OCI-LY1 (cell line): Measurements from ENCODE around the gene FLACC1.

ENCODE experiments used
- H2AFZ ChIP-seq: fragments of 200-600 bp; sonication (generic), shearing (Covaris generic); 2 replicates; pipeline ENCODE4 v1.6.0; 2014; ENCODE audit warnings: antibody characterized with exemption, mild to moderate bottlenecking, low read length
- H3F3A ChIP-seq: fragments of 200-600 bp; sonication (generic), shearing (Covaris generic); 2 replicates; pipeline ENCODE4 v1.6.0; 2014; ENCODE audit warnings: mild to moderate bottlenecking, antibody characterized with exemption, low read length, moderate library complexity; ENCODE audit not compliant: insufficient read depth
- H3K27ac ChIP-seq: fragments of 200-600 bp; sonication (generic); 2 replicates; pipeline ENCODE4 v1.5.1; 2014; ENCODE audit warnings: low read length, mixed run types, mild to moderate bottlenecking, low read depth; ENCODE audit not compliant: poor library complexity, severe bottlenecking
- H3K27me3 ChIP-seq: fragments of 200-600 bp; sonication (generic); 2 replicates; pipeline ENCODE4 v1.6.0; 2014; ENCODE audit warnings: antibody characterized with exemption, mild to moderate bottlenecking, low read length, moderate library complexity; ENCODE audit not compliant: insufficient read depth
- H3K36me3 ChIP-seq: fragments of 200-600 bp; sonication (generic); 2 replicates; pipeline ENCODE4 v1.6.1; 2014; ENCODE audit warnings: mild to moderate bottlenecking, antibody characterized with exemption, low read length, moderate library complexity, mixed read lengths; ENCODE audit not compliant: insufficient read depth
- H3K4me1 ChIP-seq: fragments of 200-600 bp; sonication (generic); 2 replicates; pipeline ENCODE4 v1.5.1; 2014; ENCODE audit warnings: mild to moderate bottlenecking, low read length, moderate library complexity; ENCODE audit not compliant: insufficient read depth, severe bottlenecking
- H3K4me2 ChIP-seq: fragments of 200-600 bp; sonication (generic), shearing (Covaris generic); 2 replicates; pipeline ENCODE4 v1.6.1; 2014; ENCODE audit warnings: low read length
- H3K4me3 ChIP-seq: fragments of 200-600 bp; sonication (generic); 2 replicates; pipeline ENCODE4 v1.5.1; 2014; ENCODE audit warnings: low read length, low read depth, mild to moderate bottlenecking, mixed read lengths; ENCODE audit not compliant: poor library complexity, severe bottlenecking
- H3K79me2 ChIP-seq: fragments of 200-600 bp; shearing (Covaris generic); 2 replicates; pipeline ENCODE4 v1.6.1; 2016; ENCODE audit warnings: mixed run types, low read length, mixed read lengths; ENCODE audit not compliant: insufficient read depth
- H3K9ac ChIP-seq: fragments of 200-600 bp; sonication (generic), shearing (Covaris generic); 2 replicates; pipeline ENCODE4 v1.6.1; 2014; ENCODE audit warnings: mild to moderate bottlenecking, low read length, mixed read lengths
- H3K9me2 ChIP-seq: fragments of 200-600 bp; sonication (generic), shearing (Covaris generic); 2 replicates; pipeline ENCODE4 v1.6.1; 2014; ENCODE audit warnings: low read depth, mild to moderate bottlenecking, low read length, mixed read lengths
- H3K9me3 ChIP-seq: fragments of 200-600 bp; shearing (Covaris generic); 2 replicates; pipeline ENCODE4 v1.6.1; 2014; ENCODE audit warnings: low read length, mixed read lengths
- H4K20me1 ChIP-seq: fragments of 200-600 bp; sonication (generic), shearing (Covaris generic); 2 replicates; pipeline ENCODE4 v1.6.0; 2016; ENCODE audit warnings: mild to moderate bottlenecking, low read length; ENCODE audit not compliant: insufficient read depth
- EZH2 ChIP-seq: fragments of 200-600 bp; sonication (generic), shearing (Covaris generic); IDR thresholded peaks from 2 replicates; pipeline ENCODE4 v1.8.0; 2017; ENCODE audit warnings: borderline replicate concordance, mixed run types, mild to moderate bottlenecking, antibody characterized with exemption, low read length, moderate library complexity, mixed read lengths
- TF ChIP-seq, protein P1 (sequence below): fragments of 200-600 bp; sonication (generic), shearing (Covaris generic); IDR thresholded peaks from 2 replicates; pipeline ENCODE4 v1.5.1; 2017; ENCODE audit warnings: mild to moderate bottlenecking, antibody characterized with exemption, low read length, moderate library complexity, mixed read lengths

Gene FLACC1

DNA sequence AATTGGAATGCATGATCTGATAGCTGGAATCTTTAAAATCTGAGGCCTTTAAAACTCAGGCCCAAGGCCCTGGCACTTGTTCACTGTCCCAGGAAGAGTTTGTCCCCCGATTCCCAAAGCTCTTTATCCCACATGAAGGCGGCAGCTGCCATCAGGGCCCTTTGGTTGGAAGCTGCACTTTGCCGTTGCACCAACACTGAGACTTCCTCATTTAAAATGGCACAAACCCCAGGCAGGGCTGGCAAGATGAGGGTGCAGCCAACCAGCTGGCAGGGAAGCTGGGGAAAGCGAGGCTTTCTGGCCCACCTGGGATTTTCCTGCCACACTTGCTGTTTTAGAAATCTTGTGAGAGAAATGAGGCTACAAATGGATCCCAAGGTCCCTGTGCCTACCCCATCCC, 6.3 kb downstream of the FLACC1 start:
- peaks cover 7% of the 10 kb centered on the region for H3K4me1 ChIP-seq
- H2AFZ ChIP-seq, result no peak overlapping the region
- no peaks in the 10 kb centered on the region for H3F3A ChIP-seq
- TF ChIP-seq, protein P1, sequence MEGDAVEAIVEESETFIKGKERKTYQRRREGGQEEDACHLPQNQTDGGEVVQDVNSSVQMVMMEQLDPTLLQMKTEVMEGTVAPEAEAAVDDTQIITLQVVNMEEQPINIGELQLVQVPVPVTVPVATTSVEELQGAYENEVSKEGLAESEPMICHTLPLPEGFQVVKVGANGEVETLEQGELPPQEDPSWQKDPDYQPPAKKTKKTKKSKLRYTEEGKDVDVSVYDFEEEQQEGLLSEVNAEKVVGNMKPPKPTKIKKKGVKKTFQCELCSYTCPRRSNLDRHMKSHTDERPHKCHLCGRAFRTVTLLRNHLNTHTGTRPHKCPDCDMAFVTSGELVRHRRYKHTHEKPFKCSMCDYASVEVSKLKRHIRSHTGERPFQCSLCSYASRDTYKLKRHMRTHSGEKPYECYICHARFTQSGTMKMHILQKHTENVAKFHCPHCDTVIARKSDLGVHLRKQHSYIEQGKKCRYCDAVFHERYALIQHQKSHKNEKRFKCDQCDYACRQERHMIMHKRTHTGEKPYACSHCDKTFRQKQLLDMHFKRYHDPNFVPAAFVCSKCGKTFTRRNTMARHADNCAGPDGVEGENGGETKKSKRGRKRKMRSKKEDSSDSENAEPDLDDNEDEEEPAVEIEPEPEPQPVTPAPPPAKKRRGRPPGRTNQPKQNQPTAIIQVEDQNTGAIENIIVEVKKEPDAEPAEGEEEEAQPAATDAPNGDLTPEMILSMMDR, result no peak
- TF ChIP-seq EZH2, result no peak
- H3K36me3 ChIP-seq, result no peaks in the 10 kb centered on the region
- H3K9me2 ChIP-seq, result no peaks in the 10 kb centered on the region
- H3K4me2 ChIP-seq, result no peak overlapping the region
- H3K79me2 ChIP-seq, result no peaks in the 10 kb centered on the region
- no peak overlapping the region for H3K4me3 ChIP-seq
- H3K27ac ChIP-seq, result no peak overlapping the region
- no peaks in the 10 kb centered on the region for H4K20me1 ChIP-seq
- no peaks in the 10 kb centered on the region for H3K9me3 ChIP-seq
- no peaks in the 10 kb centered on the region for H3K27me3 ChIP-seq
- H3K9ac ChIP-seq, result no peak overlapping the region

DNA sequence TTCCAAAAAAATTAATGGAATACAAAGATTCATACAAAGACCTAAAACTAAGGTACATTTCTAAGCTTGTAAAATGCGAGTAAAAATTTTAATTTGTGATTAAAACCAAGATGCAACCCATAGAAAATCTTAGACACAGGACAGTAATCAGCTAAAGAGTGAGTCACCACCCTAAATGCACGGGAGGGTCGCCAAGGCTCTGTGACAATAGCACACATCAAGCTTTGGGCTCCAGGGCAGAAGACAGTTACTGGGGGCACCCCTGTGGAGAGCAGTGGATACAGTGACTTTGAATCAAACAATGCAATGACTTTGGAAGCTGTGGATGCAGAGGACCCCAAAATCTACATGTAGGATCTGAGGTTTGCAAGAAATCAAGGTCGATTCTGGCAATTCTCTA, 7.5 kb downstream of the FLACC1 start:
- Histone ChIP-seq H3K79me2 (no peaks in the 10 kb centered on the region), H3K9me2 (no peaks in the 10 kb centered on the region), H3K9ac (no peak overlapping the region), H3K27ac (no peak overlapping the region), H3F3A (no peaks in the 10 kb centered on the region), H3K4me3 (no peak overlapping the region), H3K36me3 (no peaks in the 10 kb centered on the region), H3K4me2 (no peak overlapping the region), H3K9me3 (no peaks in the 10 kb centered on the region), H2AFZ (no peak overlapping the region), H3K27me3 (no peaks in the 10 kb centered on the region), H4K20me1 (no peaks in the 10 kb centered on the region), H3K4me1 (peaks cover 20% of the 10 kb centered on the region)
- TF ChIP-seq, protein P1, result no peak
- TF ChIP-seq EZH2, result no peak

DNA sequence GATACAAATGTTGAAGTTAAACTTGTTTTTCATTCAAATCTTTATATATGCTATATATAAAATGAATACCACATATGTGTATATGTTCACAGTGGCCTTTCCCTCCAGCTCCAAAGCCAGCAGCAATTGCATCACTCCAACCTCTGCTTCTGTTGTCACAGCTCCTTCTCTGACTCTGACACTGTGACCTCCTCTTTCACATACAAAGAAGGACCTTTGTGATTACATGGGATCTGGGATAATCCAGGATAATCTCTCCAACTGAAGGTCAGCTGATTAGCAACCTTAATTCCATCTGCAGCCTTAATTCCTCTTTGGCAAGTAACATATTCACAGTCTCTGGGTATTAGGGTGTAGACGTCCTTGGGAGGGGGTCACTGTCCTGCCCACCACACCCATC, 8.4 kb downstream of the FLACC1 start:
- no peaks in the 10 kb centered on the region for H4K20me1 ChIP-seq
- TF ChIP-seq EZH2, result no peak
- TF ChIP-seq, protein P1, result no peak
- no peak overlapping the region for H3K4me2 ChIP-seq
- H3K4me3 ChIP-seq, result no peak overlapping the region
- H3K9me3 ChIP-seq, result no peaks in the 10 kb centered on the region
- no peaks in the 10 kb centered on the region for H3K27me3 ChIP-seq
- no peak overlapping the region for H2AFZ ChIP-seq
- peaks cover 28% of the 10 kb centered on the region for H3K4me1 ChIP-seq
- H3K36me3 ChIP-seq, result no peaks in the 10 kb centered on the region
- H3K79me2 ChIP-seq, result no peaks in the 10 kb centered on the region
- H3K9me2 ChIP-seq, result no peaks in the 10 kb centered on the region
- no peak overlapping the region for H3K27ac ChIP-seq
- no peaks in the 10 kb centered on the region for H3F3A ChIP-seq
- no peak overlapping the region for H3K9ac ChIP-seq
